Measurements from ENCODE around the gene ATP9A.
"Not testable (repeated sequence)": the region's sequence is repeated elsewhere in the genome, so short reads cannot be mapped to it uniquely, and the experiment has no call there.

The ATP9A gene

DNA sequence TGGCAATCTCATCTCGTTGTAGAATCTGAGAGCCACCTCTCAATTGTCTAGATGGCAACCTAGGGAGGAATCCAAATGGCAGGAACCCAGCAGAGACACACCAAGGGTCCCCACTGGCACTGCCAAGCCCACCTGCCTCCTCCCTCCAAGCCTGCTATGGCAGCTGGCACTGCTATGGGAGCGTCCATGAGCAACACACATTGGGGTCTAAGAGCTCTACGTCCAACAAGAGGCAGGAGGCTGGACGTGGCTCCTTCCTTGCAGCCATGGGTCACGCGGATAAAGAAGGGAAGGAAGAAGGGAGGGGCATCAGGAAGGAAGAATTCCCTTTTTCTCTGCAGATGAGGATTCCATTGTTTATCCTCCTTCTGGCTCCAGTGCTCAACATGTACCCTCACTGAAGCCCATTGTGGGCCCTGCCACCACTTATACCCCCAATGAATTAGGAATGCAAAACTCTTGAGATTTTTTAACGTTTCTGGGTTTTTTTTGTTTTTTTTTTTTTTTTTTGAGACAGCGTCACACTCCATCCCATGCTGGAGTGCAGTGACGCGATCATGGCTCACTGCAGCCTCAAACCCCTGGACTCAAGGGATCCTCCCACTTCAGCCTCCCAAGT is 17.3 kb downstream of the ATP9A start:
- DNase-seq (ENCODE audit: low read depth) = no peak

DNA sequence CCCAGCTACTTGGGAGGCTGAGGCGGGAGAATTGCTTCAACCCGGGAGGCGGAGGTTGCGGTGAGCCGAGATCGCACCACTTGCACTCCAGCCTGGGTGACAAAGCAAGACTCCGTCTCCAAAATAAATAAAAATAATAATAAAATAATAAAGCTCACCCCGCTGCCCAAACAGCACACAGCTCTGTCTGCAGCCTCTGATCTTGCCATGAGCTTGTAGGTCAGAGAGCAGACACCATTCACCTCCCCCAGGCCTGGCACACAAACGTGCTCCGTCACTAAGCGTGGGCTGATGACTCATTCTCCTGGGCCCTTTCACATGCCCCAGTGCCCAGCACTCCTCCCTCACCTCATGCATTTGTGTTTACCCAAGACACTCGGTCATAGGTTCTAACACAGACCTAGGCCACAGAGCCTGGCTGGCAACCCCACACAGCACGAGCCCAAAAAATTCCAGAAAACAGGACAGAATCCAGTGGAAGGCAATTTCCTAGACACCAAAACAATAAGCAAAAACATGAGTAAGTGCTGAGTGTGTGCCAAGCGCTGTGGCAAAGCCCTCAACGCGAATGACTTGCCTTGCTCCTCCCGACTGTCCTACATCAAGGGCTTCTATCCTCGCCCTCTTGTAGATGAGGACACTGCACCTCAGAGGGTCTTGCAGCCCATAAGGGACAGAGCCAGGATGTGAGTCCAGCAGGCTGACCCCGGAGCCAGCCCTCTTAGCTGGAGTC is 18.0 kb downstream of the ATP9A start:
- DNase-seq (ENCODE audit: low read depth) = peak; percentile 13

DNA sequence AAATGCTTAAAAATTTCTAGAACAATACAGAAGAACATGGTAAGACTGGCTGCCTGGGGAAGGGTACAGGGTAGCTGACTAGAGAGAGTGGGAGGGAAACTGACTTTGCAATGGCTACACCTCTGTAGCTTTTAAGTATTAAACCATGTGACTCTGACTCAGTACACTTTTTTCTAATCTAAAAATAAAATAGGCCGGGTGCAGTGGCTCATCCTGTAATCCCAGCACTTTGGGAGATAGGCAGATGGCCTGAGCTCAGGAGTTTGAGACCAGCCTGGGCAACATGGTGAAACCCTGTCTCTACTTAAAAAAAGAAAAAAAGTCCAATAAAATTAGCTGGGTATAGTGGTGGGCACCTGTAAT is 18.5 kb downstream of the ATP9A start:
- DNase-seq (ENCODE audit: low read depth) = no peak

DNA sequence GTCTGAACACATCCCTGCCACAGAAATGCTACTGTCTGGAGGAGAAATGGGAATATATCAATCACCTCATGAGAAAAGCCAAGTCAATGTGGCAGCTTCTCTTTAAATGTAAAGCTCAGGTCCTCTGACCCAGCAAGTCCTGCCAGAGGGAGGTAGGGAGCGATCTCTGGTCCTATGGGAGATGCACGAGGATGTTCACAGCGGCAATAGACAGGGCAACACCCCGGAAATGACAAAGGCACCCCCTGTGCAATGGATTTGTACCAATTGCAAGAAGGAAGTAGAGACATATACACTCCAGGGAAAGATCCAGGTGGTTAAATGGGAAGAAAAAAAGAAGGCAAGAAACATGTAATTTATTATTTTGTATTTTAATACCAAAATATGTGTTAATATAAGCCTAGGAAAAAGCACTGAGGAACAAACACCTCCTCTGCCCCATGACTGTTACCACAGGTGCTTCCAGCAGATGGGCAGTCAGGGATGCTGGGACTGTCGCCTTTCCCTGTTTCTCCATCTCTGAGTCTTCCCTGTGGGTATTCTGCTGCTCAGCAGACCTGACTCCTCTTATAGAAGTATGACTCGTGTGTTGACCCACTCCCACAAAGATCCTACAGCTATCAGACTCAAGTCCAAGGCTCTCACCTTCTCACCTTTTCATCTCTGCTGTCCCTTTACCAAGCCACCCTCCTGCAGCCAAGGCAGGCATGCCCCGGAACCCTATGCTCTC is 20.8 kb downstream of the ATP9A start:
- no peak for DNase-seq (ENCODE audit: low read depth)

DNA sequence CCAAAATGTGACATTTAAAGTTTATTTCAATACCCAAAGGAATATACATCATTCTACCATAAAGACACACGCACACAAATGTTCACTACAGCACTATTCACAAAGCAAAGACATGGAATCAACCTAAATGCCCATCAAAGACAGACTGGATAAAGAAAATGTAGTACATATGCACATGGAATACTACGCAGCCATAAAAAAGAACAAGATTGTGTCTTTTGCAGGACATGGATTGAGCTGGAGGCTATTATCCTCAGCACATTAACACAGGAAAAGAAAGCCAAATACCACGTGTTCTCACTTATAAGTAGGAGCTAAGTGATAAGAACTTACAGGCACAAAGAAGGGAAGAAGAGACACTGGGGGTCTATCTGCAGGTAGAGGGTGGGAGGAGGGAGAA is 22.4 kb downstream of the ATP9A start:
- no peak for DNase-seq (ENCODE audit: low read depth)

DNA sequence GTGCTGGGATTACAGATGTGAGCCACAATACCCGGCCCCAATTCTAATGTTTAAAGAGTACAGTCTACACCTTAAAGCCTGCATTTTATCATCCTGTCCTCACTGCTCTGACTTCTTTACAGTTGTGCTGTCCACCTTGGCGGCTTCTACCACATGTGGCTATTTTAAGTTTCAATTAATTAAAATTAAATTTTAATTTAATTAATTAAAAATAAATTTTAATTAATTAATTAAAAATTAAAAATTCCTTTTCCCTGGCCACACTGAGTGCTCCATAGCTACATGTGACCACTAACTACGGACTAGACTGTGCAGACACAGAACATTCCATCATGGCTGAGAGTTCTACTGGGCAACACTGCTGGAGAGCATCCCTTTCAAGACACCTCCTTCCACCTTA is 27.4 kb downstream of the ATP9A start:
- no peak for DNase-seq (ENCODE audit: low read depth)

DNA sequence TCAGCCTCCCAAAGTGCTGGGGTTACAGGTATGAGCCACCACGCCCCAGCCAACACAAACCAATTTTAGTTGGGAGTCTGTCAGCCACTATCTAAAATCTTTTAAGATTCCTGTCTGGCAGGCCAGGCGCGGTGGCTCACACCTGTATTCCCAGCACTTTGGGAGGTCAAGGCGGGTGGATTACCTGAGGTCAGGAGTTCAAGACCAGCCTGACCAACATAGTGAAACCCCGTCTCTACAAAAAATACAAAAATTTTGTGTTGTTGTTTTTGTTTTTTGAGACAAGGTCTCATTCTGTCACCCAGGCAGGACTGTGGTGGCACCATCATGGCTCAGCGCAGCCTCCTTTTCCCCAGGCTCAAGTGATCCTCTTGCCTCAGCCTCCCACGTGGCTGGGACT is 27.9 kb downstream of the ATP9A start:
- DNase-seq (ENCODE audit: low read depth) = not testable (repeated sequence)

DNA sequence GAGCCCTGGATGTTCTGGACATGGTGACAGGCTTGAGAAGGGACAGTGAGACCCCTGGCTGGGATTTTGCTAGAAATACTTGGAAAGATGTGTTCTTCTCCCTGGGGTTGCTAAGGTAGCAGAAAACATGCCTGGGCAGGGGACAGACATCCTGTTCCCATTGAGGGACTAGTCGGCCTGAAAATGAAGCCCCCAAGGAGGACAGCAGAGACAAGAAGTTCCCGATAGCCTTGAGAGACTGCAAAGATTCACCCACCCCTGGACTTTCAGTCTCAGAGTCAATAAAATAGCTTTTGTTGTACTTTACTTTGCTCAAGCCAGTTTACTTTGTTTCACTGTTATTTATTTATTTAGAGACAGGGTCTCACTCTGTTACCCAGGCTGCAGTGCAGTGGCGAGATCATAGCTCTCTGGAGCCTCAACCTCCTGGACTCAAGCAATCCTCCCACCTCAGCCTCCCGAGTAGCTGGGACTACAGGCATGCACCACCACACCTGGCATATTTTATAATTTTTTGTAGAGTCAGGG is 28.4 kb downstream of the ATP9A start:
- DNase-seq (ENCODE audit: low read depth) = no peak

DNA sequence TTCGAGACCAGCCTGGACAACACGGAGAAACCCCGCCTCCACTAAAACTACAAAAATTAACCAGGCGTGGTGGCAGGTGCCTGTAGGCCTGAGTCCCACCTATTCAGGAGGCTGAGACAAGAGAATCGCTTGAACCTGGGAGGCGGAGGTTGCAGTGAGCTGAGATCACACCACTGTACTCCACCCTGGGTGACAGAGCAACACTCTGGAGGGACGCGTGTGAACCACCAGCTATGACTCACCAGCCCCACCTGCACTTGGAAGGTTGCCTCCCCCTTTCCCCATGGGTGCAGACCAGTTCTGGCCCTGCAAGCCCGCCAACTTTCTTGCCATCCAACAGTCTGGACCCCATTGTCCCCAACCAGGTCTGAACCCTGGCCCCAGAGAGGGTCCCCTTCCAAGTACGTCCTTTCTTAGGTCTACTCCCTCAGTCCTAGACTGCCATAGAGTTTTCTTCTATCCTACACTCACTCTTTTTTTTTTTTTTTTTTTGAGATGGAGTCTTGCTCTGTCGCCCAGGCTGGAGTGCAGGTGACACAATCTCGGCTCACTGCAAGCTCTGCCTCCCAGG is 29.2 kb downstream of the ATP9A start:
- no peak for DNase-seq (ENCODE audit: low read depth)

DNA sequence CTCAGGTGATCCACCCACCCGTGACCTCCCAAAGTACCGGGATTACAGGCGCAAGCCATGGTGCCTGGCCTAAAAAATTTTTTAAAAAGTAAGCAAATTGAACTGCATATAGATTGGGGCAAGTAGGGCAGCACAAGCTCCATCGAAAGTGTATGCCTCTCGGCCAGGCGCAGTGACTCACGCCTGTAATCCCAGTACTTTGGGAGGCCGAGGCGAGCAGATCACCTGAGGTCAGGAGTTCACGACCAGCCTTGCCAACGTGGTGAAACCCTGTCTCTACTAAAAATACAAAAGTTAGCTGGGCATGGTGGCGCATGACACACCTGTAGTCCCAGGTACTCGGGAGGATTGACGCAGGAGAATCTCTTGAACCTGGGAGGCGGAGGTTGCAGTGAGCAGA is 29.9 kb downstream of the ATP9A start:
- not testable (repeated sequence) for DNase-seq (ENCODE audit: low read depth)

DNA sequence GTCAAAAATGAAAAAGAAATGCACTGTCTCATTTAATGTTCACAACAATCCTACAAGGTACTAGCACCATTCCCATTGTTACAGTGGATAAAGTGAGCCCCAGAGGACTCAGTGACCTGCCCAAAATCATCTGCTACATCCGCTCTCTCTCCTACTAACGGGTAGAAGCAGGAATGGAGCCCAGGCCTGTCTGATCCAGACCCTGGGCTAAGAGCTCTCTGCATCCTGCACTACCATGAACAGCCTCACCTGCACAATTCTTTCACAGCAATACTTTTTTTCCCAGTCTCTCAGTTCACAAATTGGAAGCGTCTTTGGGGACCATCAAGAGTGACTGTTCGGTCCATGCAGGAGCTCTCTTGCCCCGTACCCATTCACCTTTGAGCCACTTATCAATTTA is 31.2 kb downstream of the ATP9A start:
- no peak for DNase-seq (ENCODE audit: low read depth)

DNA sequence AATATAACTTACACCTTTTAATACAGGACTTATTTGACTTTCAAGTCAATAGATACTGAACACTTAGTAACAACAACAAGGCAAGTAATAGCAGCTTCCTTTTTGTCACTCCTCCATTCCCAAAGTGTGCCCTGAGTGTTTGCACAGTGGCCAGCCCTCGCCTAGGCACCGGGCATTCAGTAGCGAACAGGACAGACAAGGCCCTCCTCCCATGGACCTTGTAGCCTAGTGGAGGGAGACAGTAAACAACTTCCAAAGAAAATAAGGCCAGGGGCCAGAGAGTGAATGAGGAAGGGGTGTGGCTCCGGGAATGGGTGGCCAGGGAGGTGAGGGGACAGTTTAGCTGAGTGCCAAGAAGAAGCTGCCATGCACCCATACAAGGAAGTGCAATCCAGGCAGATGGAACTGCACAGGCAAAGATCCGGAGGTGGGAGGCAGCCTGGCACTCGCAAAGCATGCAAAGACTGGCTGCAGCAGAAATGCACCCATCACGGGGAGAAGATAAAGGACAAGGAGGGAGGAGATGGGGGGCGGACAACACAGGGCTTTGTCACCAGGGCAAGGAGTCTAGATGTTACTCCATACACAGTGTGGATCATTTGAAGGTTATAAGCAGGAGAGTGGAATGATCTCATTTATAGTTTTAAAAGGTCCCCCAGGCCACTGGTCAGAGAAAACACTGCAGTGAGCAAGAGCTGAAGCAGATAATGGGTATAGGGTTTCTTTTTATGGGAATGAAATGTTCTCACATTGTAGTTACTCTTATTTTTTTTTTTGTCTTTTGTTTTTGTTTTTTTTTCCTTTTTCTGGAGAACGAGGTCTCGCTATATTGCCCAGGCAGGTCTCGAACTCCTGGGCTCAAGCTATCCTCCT is 32.2 kb downstream of the ATP9A start:
- DNase-seq (ENCODE audit: low read depth) = no peak

DNA sequence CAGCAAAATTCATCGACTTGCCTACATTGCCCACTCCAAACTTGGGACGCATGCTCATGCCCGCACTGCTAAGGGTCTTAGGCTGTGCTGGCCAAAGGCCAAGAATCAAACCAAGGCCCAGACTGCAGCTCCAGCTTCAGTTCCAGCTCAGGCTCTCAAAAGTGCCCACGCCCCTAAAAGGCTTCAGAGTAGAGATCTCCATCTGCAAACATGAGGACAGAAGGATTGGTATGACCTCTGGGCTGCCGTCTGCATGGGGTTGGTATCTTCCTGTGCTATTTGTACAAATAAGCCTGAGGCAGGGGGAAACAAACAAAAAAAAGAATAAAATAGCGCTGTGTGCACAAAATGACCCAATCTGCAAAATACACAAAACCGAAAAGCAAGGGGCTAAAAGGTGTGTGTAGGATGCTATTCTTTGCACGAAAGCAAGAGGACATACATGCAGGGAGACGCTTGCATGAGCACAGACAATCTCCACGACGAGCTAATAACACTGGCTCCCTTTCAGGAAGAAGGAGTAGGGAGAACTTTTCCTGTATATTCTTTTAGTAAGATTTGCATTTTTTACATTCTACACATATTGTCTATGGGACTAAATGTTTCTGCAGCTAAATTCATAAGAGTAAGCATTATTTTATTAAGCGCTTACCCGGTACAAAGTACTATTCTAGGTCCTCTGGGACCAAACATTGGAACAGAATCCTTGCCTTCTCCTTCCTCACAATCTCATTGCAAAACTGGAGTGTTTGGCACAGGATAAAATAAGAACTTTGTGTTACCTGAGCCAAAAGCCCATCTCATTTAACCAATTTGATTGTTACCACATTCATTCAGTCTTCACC is 33.1 kb downstream of the ATP9A start:
- DNase-seq (ENCODE audit: low read depth) = no peak

DNA sequence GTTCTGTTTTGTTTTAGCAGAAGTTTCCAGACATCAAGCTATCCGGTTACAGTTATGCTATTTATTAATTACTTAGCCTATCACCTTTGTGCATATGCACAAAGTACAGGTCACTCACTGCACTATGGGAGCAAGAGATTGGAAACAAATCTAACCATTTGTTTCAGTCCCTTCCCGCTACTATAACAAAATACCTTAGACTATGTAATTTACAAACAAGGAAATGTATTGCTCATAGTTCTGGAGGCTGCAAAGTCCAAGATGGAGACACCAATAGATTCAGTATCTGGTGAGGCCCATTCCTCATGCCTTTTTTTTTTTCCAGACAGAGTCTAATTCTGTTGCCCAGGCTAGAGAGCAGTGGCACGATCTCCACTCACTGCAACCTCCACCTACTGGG is 35.1 kb downstream of the ATP9A start:
- DNase-seq (ENCODE audit: low read depth) = no peak

DNA sequence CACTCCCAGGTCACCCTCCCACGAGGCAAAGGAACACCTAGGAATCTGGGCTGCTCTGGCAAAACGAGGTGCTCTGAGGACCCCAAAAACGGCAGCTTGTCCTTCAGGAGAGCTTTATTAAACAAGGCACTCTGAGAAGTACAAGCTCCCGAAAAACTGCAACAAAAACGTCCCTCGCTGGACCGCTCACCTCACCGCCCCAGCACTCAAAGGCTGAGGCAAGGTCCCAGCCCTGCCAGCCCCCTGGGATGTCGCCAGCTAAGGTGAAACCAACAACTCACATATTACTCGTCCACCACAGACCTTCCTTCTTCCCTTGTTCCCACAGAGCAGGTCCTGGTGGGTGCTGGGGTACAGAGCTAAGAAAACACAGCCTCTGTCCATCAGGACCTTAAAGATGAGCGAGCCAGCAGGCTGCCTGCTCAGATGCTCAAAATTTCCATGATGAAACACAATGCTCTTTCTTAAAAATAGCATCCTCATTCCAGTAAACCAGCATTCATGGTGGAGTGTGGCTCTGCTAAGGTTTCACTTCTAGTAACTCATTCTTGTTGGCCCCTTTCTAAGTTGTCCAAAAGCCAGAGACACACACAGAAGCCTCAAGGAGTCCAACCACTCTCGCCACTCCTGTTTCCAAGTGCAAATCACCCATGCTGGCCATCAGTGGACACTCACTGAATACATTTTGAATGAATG is 35.9 kb downstream of the ATP9A start:
- no peak for DNase-seq (ENCODE audit: low read depth)

DNA sequence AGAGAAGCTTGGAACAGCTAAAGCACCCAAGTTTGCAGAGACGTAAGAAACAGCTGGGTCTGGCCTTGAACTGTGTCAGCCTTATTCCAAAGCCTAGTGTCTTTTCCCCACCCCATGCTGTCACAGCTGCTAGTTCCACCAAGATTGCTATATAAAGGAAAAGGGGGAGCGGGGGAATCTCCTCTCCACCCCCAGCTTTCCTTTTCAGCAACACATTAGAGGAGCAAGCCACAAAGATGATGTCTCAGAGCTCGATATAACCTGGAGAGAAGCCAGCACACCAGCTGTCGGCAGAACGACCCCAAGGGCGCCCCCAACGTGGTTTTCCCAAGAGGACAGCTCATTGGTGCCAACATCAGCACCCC is 36.5 kb downstream of the ATP9A start:
- DNase-seq (ENCODE audit: low read depth) = no peak

DNA sequence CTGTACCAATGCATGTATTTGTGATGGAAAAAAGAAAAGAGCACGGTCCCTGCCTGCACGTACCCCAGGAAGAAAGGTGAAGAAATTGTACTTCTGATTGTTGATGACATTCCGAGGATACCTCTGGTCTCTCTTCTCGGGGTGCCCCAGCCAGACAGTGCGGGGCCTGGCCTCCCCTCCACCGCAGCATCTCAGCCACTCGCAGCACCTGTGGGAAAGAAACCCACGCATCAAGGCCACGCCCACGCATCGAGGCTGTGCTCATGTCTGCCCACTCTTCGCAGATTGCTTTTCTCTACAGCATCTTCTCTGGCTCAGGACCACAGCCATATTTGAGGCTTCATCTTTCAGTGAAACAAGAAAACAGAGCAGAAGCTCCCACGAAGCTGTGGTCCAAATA is 38.4 kb downstream of the ATP9A start:
- DNase-seq (ENCODE audit: low read depth) = no peak

DNA sequence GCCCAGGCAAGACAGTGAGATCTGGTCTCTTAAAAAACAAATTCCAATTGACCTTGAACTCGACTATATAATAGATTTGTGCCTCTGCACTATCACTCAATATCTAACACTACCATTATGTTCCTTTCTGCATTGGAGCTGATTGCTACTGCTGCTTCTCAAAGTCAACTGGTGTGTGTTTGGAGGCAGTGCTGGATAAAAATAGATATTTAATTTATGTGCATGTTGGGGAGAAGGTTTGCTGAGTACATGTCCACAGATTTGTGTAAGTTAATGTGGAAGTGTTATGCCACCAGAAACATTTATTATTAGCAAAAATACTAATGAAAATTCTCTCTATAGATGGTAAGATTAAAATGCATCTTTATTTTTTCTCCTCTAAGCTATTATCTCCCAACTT is 39.5 kb downstream of the ATP9A start:
- no peak for DNase-seq (ENCODE audit: low read depth)

DNA sequence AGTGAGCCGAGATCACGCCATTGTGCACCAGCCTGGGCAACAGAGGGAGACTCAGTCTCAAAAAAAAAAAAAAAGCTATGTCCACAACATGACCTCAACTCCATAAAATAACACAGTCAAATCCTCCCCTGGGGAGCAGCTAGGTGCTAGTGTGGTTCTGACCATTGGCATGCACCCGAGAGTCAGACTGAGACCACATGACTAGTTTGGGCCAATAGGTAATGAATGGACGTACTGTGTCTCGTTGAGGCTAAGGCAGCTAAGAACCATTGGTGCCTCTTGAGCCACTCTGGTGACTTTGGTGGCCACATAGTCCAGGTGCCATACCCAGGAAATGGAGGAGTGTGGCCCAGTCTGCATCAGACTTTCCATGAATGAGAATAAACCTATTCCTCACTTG is 40.3 kb downstream of the ATP9A start:
- DNase-seq (ENCODE audit: low read depth) = no peak

DNA sequence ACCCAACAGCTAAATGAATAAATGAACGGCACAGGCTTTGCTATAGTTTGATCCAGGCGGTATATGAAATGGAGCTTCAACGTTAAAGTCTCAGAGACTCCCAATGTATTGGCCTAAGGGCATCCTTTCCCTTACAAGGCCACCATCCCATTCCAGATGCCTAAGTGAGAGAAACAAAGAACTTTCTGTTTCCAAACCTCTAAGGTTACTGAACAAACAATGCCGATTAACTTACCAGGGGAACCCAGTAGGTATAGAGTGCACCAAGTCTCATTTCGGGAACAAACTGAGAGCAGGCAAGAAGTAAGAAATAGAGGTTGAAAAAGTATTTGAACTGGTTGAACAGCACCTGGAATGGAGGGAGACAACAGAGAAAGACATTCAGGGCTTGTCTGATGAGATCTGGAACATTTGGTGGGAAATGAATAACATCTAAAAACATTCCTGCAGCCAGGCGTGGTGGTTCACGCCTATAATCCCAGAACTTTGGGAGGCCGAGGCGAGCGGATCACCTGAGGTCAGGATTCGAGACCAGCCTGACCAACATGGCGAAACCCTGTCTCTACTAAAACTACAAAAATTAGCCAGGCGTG is 42.5 kb downstream of the ATP9A start:
- no peak for DNase-seq (ENCODE audit: low read depth)
